Measurements from ENCODE around the gene DPYSL4. TPM values are rescaled to one million over a fixed set of nuclear protein-coding genes. Genes with fewer than 3 reads are reported as not detected.

DPYSL4 gene
- total RNA-seq, 1 donor from 2014 or later = 26.1 TPM

DNA sequence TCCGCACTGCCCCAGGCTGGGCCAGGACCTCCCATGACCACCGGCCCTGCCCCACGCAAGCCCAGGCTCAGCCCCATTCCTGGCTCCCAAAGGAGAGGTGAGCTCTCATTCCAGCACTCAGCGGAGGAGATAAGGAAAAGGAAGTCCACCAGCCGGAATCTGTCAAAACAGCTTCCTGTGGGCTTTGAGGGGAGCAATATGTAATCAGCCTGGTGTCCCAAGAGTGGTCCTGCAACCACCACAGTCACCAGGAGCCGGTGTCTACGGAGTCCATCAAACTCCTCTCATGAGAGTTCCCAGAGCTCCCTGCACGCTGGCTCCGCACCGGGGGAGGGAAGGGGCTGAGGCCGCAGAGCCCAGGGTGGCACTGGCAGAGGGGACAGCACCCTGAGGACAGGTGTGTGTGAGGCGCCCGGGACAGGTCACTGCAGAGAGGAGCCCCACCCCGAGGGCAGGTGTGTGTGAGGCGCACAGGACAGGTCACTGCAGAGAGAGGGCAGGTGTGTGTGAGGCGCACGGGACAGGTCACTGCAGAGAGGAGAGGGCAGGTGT lies 63.2 kb downstream of the DPYSL4 start:
- H3K36me3 Mint-ChIP-seq (ENCODE audit: low read depth, unreplicated experiment) = peaks cover 6% of the 10 kb centered on the region

DNA sequence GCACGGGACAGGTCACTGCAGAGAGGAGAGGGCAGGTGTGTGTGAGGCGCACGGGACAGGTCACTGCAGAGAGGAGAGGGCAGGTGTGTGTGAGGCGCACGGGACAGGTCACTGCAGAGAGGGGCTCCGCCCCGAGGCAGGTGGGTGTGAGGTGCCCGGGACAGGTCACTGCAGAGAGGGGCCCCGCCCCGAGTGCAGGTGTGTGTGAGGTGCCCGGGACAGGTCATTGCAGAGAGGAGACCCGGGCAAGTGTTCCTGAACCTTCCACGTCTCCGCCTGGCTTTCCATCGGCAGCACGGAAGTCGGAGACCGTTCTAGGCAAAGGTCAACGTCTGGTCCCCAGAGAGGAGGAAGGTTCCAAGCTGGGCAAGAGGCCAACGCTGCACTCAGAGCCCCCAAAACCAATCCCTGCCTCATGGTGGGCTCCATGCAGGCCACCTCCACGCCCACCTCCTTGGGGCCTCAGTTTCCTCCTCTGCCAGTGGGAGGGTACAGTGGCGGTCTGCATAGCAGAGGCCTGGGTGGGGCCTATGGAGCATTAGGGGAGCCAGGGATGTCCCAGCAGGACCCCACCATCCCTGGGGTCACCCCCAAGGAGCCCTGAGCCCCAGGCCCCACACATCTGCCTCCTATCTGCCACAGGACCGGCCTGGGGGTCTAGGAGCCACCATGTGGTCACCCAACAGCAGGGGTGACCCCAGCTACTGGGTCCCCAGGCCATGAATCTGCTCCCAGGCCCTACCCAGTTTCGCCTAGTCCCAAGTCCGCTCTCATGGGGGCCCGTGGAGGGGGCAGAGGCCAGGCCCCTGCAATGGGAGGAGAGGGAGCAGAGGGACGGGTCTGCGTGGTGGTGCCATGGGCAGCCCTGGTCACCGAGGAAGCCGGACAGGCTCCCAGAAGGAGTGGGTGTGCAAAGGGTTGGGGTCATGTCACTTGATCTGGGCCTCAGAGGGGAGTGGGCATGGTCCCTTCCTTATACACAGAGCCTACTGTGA lies 64.0 kb downstream of the DPYSL4 start:
- FAIRE-seq = no peak

More for the DNA sequence above, 63.2 kb downstream of the DPYSL4 start:
- Histone ChIP-seq H3K9ac (ENCODE audit: low read length) (no peak overlapping the region), H3K9me3 (ENCODE audit: insufficient read depth, low read depth, low read length) (no peaks in the 10 kb centered on the region), H3K4me2 (ENCODE audit: low read length) (no peak overlapping the region), H3K27ac (ENCODE audit: low read depth, low read length) (no peak overlapping the region), H3K4me3 (ENCODE audit: insufficient read depth, low read depth, low read length) (no peak overlapping the region), H3K36me3 (ENCODE audit: insufficient read depth, low read length) (no peaks in the 10 kb centered on the region), H3K79me2 (ENCODE audit: insufficient read depth, low read length) (no peaks in the 10 kb centered on the region), H3K4me1 (ENCODE audit: insufficient read depth, low read length) (no peaks in the 10 kb centered on the region), H3K27me3 (ENCODE audit: insufficient read depth, low read length) (no peaks in the 10 kb centered on the region), H4K20me1 (ENCODE audit: insufficient read depth, low read length) (no peaks in the 10 kb centered on the region), H2AFZ (ENCODE audit: low read depth, low read length) (no peak overlapping the region)
- H3K4me3 Mint-ChIP-seq (ENCODE audit: unreplicated experiment) = no peak overlapping the region
- peaks cover 2% of the 10 kb centered on the region for H3K4me1 Mint-ChIP-seq (ENCODE audit: low read depth, unreplicated experiment)
- TF ChIP-seq, protein P1, sequence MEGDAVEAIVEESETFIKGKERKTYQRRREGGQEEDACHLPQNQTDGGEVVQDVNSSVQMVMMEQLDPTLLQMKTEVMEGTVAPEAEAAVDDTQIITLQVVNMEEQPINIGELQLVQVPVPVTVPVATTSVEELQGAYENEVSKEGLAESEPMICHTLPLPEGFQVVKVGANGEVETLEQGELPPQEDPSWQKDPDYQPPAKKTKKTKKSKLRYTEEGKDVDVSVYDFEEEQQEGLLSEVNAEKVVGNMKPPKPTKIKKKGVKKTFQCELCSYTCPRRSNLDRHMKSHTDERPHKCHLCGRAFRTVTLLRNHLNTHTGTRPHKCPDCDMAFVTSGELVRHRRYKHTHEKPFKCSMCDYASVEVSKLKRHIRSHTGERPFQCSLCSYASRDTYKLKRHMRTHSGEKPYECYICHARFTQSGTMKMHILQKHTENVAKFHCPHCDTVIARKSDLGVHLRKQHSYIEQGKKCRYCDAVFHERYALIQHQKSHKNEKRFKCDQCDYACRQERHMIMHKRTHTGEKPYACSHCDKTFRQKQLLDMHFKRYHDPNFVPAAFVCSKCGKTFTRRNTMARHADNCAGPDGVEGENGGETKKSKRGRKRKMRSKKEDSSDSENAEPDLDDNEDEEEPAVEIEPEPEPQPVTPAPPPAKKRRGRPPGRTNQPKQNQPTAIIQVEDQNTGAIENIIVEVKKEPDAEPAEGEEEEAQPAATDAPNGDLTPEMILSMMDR (IDR thresholded peaks at IDR 0.05; ENCODE audit: insufficient read depth, low read depth, low read length) = no peak
- no peak for DNase-seq (ENCODE audit: low read depth)
- FAIRE-seq = no peak
- H3K9me3 Mint-ChIP-seq (ENCODE audit: unreplicated experiment) = no peaks in the 10 kb centered on the region
- no peak overlapping the region for H3K27ac Mint-ChIP-seq (ENCODE audit: unreplicated experiment)
- H3K27me3 Mint-ChIP-seq (ENCODE audit: low read depth, unreplicated experiment) = peaks cover 15% of the 10 kb centered on the region

More for the DNA sequence above, 64.0 kb downstream of the DPYSL4 start:
- Mint-ChIP-seq H3K4me3 (ENCODE audit: unreplicated experiment) (no peak overlapping the region), H3K27ac (ENCODE audit: unreplicated experiment) (no peak overlapping the region), H3K36me3 (ENCODE audit: low read depth, unreplicated experiment) (peaks cover 2% of the 10 kb centered on the region), H3K4me1 (ENCODE audit: low read depth, unreplicated experiment) (peaks cover 2% of the 10 kb centered on the region), H3K27me3 (ENCODE audit: low read depth, unreplicated experiment) (peaks cover 16% of the 10 kb centered on the region), H3K9me3 (ENCODE audit: unreplicated experiment) (no peaks in the 10 kb centered on the region)
- no peaks in the 10 kb centered on the region for H3K36me3 ChIP-seq (ENCODE audit: insufficient read depth, low read length)
- no peaks in the 10 kb centered on the region for H3K27me3 ChIP-seq (ENCODE audit: insufficient read depth, low read length)
- no peak overlapping the region for H3K4me2 ChIP-seq (ENCODE audit: low read length)
- DNase-seq (ENCODE audit: low read depth) = no peak
- H2AFZ ChIP-seq (ENCODE audit: low read depth, low read length) = no peak overlapping the region
- H3K79me2 ChIP-seq (ENCODE audit: insufficient read depth, low read length) = no peaks in the 10 kb centered on the region
- no peak overlapping the region for H3K27ac ChIP-seq (ENCODE audit: low read depth, low read length)
- TF ChIP-seq, protein P1 (IDR thresholded peaks at IDR 0.05; ENCODE audit: insufficient read depth, low read depth, low read length) = no peak
- no peak for TF ChIP-seq EZH2 (IDR thresholded peaks at IDR 0.05; ENCODE audit: insufficient read depth, low read length)
- H3K4me1 ChIP-seq (ENCODE audit: insufficient read depth, low read length) = no peaks in the 10 kb centered on the region
- H3K4me3 ChIP-seq (ENCODE audit: insufficient read depth, low read depth, low read length) = no peak overlapping the region
- H4K20me1 ChIP-seq (ENCODE audit: insufficient read depth, low read length) = no peaks in the 10 kb centered on the region
- H3K9ac ChIP-seq (ENCODE audit: low read length) = no peak overlapping the region
- H3K9me3 ChIP-seq (ENCODE audit: insufficient read depth, low read depth, low read length) = no peaks in the 10 kb centered on the region

Data from astrocyte (in vitro differentiated cells and primary cell).